Measurements from ENCODE around the gene ARHGDIG. TPM values are rescaled to one million over a fixed set of nuclear protein-coding genes. Genes with fewer than 3 reads are reported as not detected.
A peak's percentile ranks its signal among the peaks of the same experiment; 100 is the strongest.

ARHGDIG gene
- total and polyA plus RNA-seq, 9 of the 15 experiments (the other 6 are each of a cell fraction or from before 2014, with no cell fraction given) = 0.36 to 2.5 (median 0.64) TPM; not detected in 2

DNA sequence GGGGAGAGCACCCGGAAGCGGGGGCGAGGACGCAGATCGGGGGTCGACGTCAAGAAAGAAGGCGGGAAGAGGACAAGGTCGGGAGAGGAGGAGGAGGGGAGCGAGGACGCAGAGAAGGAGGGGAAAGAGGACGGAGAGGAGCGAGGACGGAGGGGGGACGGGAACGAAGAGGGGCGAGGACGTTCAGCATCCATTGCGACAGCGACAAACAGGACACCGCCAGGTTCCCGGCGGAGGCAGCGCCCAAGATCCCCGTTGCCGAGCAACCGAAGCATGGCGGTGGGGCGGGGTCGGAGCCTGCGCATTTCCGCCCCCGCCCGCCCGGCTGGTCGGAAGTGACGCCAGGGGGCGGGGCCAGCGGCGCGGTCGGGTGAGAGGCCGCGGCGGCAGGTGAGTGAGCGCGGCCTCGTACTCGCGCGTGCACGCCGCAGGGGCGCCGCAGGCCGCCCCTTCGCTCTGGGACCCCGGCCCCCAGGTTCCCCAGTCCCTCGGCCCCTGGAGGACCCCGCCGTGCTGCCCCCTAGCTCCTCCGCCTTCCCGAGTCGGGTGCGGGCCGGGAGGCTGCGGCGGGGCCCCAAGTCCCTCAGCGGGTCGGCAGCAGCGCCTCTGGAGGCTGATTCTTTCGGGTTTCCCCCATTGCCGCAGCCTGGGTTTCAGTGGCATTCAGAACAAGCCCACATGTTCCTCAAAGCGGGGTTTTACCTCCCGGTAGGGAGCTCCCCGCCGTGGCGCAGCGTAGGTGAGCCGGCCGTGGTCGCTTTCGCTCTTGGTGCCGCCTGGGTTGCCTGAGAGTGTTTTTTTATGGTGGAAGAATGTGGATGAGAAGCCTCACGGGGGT lies 45.7 kb upstream of the ARHGDIG start, which contains the start of gene FAM234A (continued):
- no peak for TF ChIP-seq ZBTB1 (CRISPR knock-in tag; IDR thresholded peaks at IDR 0.05; ENCODE audit: borderline replicate concordance, low read depth)
- TF ChIP-seq SIN3A (IDR thresholded peaks at IDR 0.05; ENCODE audit: borderline replicate concordance in 2 of 2, control insufficient read depth in 1 of 2, low read depth in 2 of 2, low read length in 2 of 2) = peak; percentile 21 to 81; a peak in 3 of 4 replicates
- no peak for TF ChIP-seq HOXB6 (CRISPR knock-in tag; IDR thresholded peaks at IDR 0.05; ENCODE audit: borderline replicate concordance)
- TF ChIP-seq THRA (IDR thresholded peaks at IDR 0.05) = no peak
- no peak for TF ChIP-seq RBM34 (IDR thresholded peaks at IDR 0.05; ENCODE audit: borderline replicate concordance, insufficient read depth, low read length)
- TF ChIP-seq, protein P1, sequence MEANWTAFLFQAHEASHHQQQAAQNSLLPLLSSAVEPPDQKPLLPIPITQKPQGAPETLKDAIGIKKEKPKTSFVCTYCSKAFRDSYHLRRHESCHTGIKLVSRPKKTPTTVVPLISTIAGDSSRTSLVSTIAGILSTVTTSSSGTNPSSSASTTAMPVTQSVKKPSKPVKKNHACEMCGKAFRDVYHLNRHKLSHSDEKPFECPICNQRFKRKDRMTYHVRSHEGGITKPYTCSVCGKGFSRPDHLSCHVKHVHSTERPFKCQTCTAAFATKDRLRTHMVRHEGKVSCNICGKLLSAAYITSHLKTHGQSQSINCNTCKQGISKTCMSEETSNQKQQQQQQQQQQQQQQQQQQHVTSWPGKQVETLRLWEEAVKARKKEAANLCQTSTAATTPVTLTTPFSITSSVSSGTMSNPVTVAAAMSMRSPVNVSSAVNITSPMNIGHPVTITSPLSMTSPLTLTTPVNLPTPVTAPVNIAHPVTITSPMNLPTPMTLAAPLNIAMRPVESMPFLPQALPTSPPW (CRISPR knock-in tag; IDR thresholded peaks at IDR 0.05) = peak; percentile 88
- no peak for TF ChIP-seq RBM14 (IDR thresholded peaks at IDR 0.05; ENCODE audit: borderline replicate concordance, insufficient read depth, low read depth, low read length)
- TF ChIP-seq, protein P2, sequence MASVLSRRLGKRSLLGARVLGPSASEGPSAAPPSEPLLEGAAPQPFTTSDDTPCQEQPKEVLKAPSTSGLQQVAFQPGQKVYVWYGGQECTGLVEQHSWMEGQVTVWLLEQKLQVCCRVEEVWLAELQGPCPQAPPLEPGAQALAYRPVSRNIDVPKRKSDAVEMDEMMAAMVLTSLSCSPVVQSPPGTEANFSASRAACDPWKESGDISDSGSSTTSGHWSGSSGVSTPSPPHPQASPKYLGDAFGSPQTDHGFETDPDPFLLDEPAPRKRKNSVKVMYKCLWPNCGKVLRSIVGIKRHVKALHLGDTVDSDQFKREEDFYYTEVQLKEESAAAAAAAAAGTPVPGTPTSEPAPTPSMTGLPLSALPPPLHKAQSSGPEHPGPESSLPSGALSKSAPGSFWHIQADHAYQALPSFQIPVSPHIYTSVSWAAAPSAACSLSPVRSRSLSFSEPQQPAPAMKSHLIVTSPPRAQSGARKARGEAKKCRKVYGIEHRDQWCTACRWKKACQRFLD (CRISPR knock-in tag; IDR thresholded peaks at IDR 0.05) = 0 out of 2 replicates have a peak, but pooled peaks have one; percentile 45
- TF ChIP-seq MTA1 (IDR thresholded peaks at IDR 0.05; ENCODE audit: borderline replicate concordance) = peak; percentile 60; the same call in 1 of the 2 replicates
- peak; percentile 35; the same call in 1 of the 2 replicates for TF ChIP-seq PML (IDR thresholded peaks at IDR 0.05; ENCODE audit: low read length)
- TF ChIP-seq U2AF2 (optimal IDR thresholded peaks at IDR 0.05; ENCODE audit: low read depth, low read length) = no peak
- TF ChIP-seq ZFPM2 (CRISPR knock-in tag; IDR thresholded peaks at IDR 0.05) = no peak
- TF ChIP-seq MCM2 (IDR thresholded peaks at IDR 0.05; ENCODE audit: low read depth) = no peak
- no peak for TF ChIP-seq CBFA2T3 (IDR thresholded peaks at IDR 0.05)
- no peak for TF ChIP-seq SREBF1 (IDR thresholded peaks at IDR 0.05; ENCODE audit: borderline replicate concordance, low read depth, low read length)
- TF ChIP-seq, protein P3, sequence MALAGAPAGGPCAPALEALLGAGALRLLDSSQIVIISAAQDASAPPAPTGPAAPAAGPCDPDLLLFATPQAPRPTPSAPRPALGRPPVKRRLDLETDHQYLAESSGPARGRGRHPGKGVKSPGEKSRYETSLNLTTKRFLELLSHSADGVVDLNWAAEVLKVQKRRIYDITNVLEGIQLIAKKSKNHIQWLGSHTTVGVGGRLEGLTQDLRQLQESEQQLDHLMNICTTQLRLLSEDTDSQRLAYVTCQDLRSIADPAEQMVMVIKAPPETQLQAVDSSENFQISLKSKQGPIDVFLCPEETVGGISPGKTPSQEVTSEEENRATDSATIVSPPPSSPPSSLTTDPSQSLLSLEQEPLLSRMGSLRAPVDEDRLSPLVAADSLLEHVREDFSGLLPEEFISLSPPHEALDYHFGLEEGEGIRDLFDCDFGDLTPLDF (CRISPR knock-in tag; IDR thresholded peaks at IDR 0.05) = no peak
- TF ChIP-seq YBX1 (IDR thresholded peaks at IDR 0.05) = no peak
- 0 out of 2 replicates have a peak, but pooled peaks have one; percentile 52 for TF ChIP-seq KLF13 (tag; IDR thresholded peaks at IDR 0.05; ENCODE audit: borderline replicate concordance, low read depth)
- TF ChIP-seq PYGO2 (tag; IDR thresholded peaks at IDR 0.05) = no peak
- TF ChIP-seq ETV6 (IDR thresholded peaks at IDR 0.05; ENCODE audit: borderline replicate concordance in 1 of 2, low read depth in 2 of 2, low read length in 1 of 2) = no peak
- TF ChIP-seq ETV6 (CRISPR knock-in tag; IDR thresholded peaks at IDR 0.05; ENCODE audit: borderline replicate concordance) = 0 out of 2 replicates have a peak, but pooled peaks have one; percentile 10
